Right atrium auricular region (tissue), 2 donors: ENCODE results near the gene CLEC16A. TPM values are rescaled to one million over a fixed set of nuclear protein-coding genes. Genes with fewer than 3 reads are reported as not detected.

Source experiments
- DNase-seq: peaks from one replicate; pipeline ENCODE4 v3.0.0-alpha.2; 2019; ENCODE audit warnings: low spot score
- H3K27ac ChIP-seq, 2 donors: fragments of 200-600 bp; sonication (generic); 1 replicate in 1 of 2; 2 replicates in 1 of 2; pipeline ENCODE4 v1.5.1; 2016 to 2019
- H3K27me3 ChIP-seq, 2 donors: fragments of 200-600 bp; sonication (generic); one replicate each; pipeline versions ENCODE4 v1.5.1 to v1.6.0; 2017 to 2019
- H3K36me3 ChIP-seq: fragments of 200-600 bp; sonication (generic); one replicate; pipeline ENCODE4 v1.5.1; 2016
- H3K4me1 ChIP-seq, 2 donors: fragments of 200-600 bp; sonication (generic); one replicate each; pipeline versions ENCODE4 v1.5.1 to v1.6.0; 2017 to 2019
- H3K4me3 ChIP-seq, 2 donors: fragments of 200-600 bp; sonication (generic); 1 replicate in 1 of 2; 2 replicates in 1 of 2; pipeline ENCODE4 v1.5.1; 2017 to 2019; ENCODE audit warnings: mild to moderate bottlenecking in 1 of 2, moderate library complexity in 1 of 2
- H3K9me3 ChIP-seq, 2 donors: fragments of 200-600 bp; sonication (generic); one replicate each; pipeline ENCODE4 v1.5.1; 2019
- total RNA-seq, 2 donors: library from RNA; depleted of rRNA; stranded (reverse); fragments of >200 nt; gene quantifications; one replicate each; pipeline ENCODE4 v1.1.0, GENCODE V29; 2016
- TF ChIP-seq, protein P1 (sequence below), 2 donors: fragments of 200-600 bp; sonication (generic); IDR thresholded peaks; one replicate each; pipeline ENCODE4 v1.5.1; 2019; ENCODE audit warnings: antibody characterized with exemption in 2 of 2

Gene CLEC16A
- total RNA-seq, 2 donors from 2014 or later = 24.1 to 49.0 TPM

DNA sequence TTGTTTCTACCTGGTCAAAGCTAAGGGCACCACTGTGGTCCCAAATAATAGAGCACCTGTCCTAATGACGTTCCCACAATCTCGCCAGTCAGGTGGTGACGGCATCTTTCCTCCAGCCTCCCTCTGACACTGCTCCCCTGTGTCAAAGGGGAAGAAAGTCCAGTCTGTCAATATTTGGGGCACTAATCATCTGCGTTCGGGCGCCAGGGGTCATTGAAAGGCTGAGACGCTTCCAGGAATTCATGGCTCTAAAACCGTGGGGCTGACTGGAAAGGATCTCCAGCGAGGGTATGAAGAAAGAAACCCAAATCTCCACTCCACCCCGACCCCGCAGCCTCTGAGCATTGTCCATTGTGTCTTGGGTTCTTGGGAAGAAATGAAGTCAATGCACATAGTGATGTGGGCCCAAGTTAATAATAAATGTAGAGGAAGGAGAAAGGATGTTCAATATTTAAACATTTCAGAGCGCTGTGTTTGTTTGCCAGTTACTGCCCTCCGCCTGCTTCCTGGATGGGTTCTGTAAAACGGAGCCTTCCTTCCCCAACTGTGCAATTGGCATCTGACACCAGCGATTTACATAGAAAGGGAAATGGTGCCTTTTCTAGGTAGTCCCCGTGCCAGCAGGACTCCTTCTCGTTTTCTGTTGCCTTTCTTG, 208.4 kb downstream of the CLEC16A start:
- TF ChIP-seq, protein P1, sequence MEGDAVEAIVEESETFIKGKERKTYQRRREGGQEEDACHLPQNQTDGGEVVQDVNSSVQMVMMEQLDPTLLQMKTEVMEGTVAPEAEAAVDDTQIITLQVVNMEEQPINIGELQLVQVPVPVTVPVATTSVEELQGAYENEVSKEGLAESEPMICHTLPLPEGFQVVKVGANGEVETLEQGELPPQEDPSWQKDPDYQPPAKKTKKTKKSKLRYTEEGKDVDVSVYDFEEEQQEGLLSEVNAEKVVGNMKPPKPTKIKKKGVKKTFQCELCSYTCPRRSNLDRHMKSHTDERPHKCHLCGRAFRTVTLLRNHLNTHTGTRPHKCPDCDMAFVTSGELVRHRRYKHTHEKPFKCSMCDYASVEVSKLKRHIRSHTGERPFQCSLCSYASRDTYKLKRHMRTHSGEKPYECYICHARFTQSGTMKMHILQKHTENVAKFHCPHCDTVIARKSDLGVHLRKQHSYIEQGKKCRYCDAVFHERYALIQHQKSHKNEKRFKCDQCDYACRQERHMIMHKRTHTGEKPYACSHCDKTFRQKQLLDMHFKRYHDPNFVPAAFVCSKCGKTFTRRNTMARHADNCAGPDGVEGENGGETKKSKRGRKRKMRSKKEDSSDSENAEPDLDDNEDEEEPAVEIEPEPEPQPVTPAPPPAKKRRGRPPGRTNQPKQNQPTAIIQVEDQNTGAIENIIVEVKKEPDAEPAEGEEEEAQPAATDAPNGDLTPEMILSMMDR (IDR thresholded peaks at IDR 0.05) = no peak
- H3K27ac ChIP-seq = no peak overlapping the region

DNA sequence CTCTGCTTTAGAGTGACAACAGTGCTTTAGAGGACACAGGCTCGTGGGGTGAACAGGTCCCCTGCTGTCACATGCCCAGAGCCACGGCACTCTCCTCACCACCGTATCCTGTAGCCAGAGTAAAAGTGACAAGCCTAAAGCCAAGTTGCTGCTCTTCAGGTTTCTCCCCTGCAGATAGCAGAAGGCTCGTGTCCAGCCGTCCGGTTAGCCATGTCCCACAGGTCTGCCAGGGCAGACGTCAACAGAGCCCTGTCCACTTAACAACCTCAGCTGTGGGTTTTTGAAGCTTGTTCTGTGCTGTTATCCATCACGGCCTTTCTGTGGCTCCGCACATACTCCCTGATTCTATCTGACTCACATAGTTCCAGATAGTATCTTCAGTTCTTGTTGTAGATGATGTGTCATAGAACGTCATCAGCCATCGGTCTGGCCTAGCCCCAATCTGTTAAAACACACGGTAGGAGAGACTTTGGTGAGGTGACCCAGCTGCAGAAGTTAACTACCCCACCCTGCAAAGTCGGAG, 211.0 kb downstream of the CLEC16A start:
- H3K9me3 ChIP-seq = no peaks in the 10 kb centered on the region
- TF ChIP-seq, protein P1 (IDR thresholded peaks at IDR 0.05) = no peak
- H3K4me1 ChIP-seq = peaks cover 0 to 7% of the 10 kb centered on the region in 2 donors
- no peaks in the 10 kb centered on the region for H3K36me3 ChIP-seq
- H3K27me3 ChIP-seq = no peaks in the 10 kb centered on the region
- H3K4me3 ChIP-seq = no peak overlapping the region
- H3K27ac ChIP-seq = no peak overlapping the region
- DNase-seq = no peak

More for the DNA sequence above, 208.4 kb downstream of the CLEC16A start:
- no peaks in the 10 kb centered on the region for H3K4me1 ChIP-seq
- no peaks in the 10 kb centered on the region for H3K36me3 ChIP-seq
- no peaks in the 10 kb centered on the region for H3K27me3 ChIP-seq
- H3K9me3 ChIP-seq = no peaks in the 10 kb centered on the region
- H3K4me3 ChIP-seq = no peak overlapping the region
- no peak for DNase-seq

DNA sequence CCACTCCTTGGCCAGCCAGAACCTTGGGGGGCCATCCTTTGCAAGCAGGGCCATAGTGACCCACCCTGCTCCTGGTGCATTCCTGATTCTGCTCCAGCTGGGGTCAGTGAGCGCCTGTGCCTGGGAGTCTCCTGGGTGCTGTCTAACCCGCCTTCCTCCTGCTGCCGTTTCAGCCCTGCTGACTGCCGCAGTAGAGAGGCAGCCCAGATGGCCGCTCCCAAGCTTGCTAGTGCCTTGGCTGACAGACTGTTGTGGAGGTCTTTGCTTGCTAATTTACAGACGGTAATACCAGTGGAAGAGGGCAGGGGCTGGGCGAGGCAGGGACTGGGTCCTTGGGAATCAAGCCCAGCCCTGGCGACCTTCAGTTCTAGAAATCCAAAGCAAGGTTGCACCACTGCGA, 212.0 kb downstream of the CLEC16A start:
- Histone ChIP-seq H3K4me1 (peaks cover 0 to 13% of the 10 kb centered on the region in 2 donors), H3K27ac (no peak overlapping the region), H3K27me3 (no peaks in the 10 kb centered on the region), H3K36me3 (no peaks in the 10 kb centered on the region), H3K9me3 (no peaks in the 10 kb centered on the region), H3K4me3 (no peak overlapping the region)
- TF ChIP-seq, protein P1 (IDR thresholded peaks at IDR 0.05) = no peak
- no peak for DNase-seq

DNA sequence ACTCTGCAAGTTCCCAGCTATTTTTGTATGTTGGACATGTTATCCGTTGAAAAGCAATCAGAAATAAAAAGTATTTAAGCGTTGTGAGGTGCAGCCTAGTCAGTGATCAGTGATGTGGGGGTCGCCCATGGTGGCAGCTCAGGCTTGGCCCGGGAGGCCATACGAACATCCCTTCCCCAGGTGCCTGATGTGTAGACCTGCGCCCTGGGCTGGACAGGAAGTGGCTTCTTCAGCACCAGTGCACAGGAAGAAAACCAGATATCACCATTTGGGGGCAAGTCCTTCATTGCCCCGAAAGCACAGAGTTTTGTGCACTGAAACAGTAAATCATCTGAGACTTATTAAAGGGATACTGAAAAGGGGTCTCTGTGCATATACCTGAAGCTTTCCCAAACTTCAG, 212.8 kb downstream of the CLEC16A start:
- no peaks in the 10 kb centered on the region for H3K36me3 ChIP-seq
- no peaks in the 10 kb centered on the region for H3K9me3 ChIP-seq
- peaks cover 0 to 21% of the 10 kb centered on the region in 2 donors for H3K4me1 ChIP-seq
- no peaks in the 10 kb centered on the region for H3K27me3 ChIP-seq
- TF ChIP-seq, protein P1 (IDR thresholded peaks at IDR 0.05) = no peak
- no peak overlapping the region for H3K27ac ChIP-seq
- no peak overlapping the region for H3K4me3 ChIP-seq
- no peak for DNase-seq

DNA sequence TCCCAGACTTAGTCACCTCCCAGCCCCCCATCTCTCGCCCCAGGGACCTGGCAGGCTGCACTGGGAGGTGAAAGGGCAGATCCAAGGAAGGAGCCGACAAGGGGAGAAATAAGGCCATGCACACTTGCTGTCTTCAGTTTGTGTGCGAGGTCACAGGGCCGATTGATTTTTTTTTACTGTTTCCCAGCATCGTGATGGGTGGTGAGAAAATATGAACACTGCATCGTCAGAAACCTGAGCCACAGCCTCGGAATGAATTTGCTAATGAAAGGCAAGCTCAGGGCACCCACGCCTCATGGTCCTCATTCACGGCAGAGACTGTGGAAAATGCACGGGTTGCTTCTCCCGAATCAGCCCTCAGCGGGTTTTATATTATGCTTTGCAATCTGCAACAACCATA, 213.7 kb downstream of the CLEC16A start:
- Histone ChIP-seq H3K27me3 (no peaks in the 10 kb centered on the region), H3K36me3 (no peaks in the 10 kb centered on the region), H3K4me1 (peaks cover 3 to 29% of the 10 kb centered on the region in 2 donors), H3K27ac (no peak overlapping the region), H3K9me3 (no peaks in the 10 kb centered on the region), H3K4me3 (no peak overlapping the region)
- no peak for DNase-seq
- TF ChIP-seq, protein P1 (IDR thresholded peaks at IDR 0.05) = no peak

DNA sequence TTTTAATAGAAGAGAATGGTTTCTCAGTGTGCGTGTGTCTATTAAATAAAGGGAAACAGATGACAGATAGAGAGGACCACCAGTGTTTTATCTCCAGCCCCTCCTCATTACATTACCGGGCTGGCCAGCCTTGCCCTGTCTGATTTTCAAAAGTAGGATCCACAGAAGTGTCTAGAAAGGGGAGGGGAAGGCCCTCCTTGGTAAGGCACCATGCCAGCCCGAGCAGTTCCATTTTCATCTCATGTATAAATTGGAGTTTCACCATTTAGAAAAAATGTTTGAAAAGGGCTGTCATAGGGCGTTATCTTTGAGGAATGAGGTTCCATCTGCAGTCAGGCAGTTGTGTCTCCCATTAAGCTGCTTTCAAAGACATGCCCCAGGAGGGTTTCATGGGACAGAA, 214.9 kb downstream of the CLEC16A start:
- Histone ChIP-seq H3K4me3 (no peak overlapping the region), H3K4me1 (peaks cover 3 to 34% of the 10 kb centered on the region in 2 donors), H3K27me3 (no peaks in the 10 kb centered on the region), H3K36me3 (no peaks in the 10 kb centered on the region), H3K27ac (no peak overlapping the region), H3K9me3 (no peaks in the 10 kb centered on the region)
- DNase-seq = no peak
- TF ChIP-seq, protein P1 (IDR thresholded peaks at IDR 0.05) = no peak
